Activated CD4-positive, alpha-beta T cell treated with anti-CD3 and anti-CD28 coated beads, Interleukin-2, amount 10 ng/mL, durations not matched to agents 7 days and 5 days (primary cell): ENCODE measurements around the gene CHAC2. TPM values are rescaled to one million over a fixed set of nuclear protein-coding genes. Genes with fewer than 3 reads are reported as not detected.
"Not testable (repeated sequence)": the region's sequence is repeated elsewhere in the genome, so short reads cannot be mapped to it uniquely, and the experiment has no call there.

Source experiments
- CTCF ChIA-PET: fragments of 350-600 bp; sonication (Branson Sonifier 250); formaldehyde crosslinking; loops from one replicate; lab custom pipeline; 2021; ENCODE audit warnings: antibody characterized with exemption; lab: Charles Lee
- POLR2A ChIA-PET: fragments of 350-600 bp; sonication (Branson Sonifier 250); formaldehyde crosslinking; loops from one replicate; lab custom pipeline; 2021; ENCODE audit warnings: antibody characterized with exemption; lab: Charles Lee
- DNase-seq: peaks from one replicate; pipeline ENCODE4 v3.0.0-alpha.2; 2020
- H3K27ac Mint-ChIP-seq: one replicate; pipeline ENCODE4 v1.8.0; 2021; ENCODE audit warnings: mild to moderate bottlenecking, moderate library complexity, mixed read lengths
- H3K27me3 Mint-ChIP-seq: one replicate; pipeline ENCODE4 v1.8.0; 2021; ENCODE audit warnings: mixed read lengths
- H3K36me3 Mint-ChIP-seq: one replicate; pipeline ENCODE4 v1.8.0; 2021; ENCODE audit warnings: low read depth, mixed read lengths
- H3K4me1 Mint-ChIP-seq: one replicate; pipeline ENCODE4 v1.8.0; 2021; ENCODE audit warnings: mixed read lengths
- H3K4me3 Mint-ChIP-seq: one replicate; pipeline ENCODE4 v1.8.0; 2021; ENCODE audit warnings: mild to moderate bottlenecking, moderate library complexity, mixed read lengths
- H3K9me3 Mint-ChIP-seq: one replicate; pipeline ENCODE4 v1.8.0; 2021; ENCODE audit warnings: mixed read lengths
- total RNA-seq, 2 experiments: library from RNA; stranded (reverse); gene quantifications; one replicate each; pipeline ENCODE4 v1.2.3, GENCODE V29; 2021

The CHAC2 gene
- total RNA-seq, 2 experiments from 2014 or later, result 12.3 to 12.6 TPM

DNA sequence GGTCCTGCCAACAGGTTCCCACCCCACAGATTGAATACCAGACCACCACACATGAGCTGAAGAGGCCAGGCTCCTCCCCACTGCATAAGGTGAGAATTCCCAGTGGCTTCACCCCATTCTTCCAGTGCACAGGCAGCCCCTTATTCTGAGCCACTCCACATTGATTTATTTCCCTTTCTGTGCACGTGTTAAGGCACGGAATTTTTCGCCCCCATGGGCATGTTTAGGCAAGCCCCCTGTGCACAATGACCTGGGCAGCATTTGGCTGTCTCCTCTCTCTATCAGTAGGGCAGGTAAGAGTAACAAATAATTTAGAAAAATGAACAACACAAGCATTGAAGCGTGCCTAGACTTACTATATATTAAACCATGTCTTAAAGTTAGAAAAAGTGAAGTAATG lies 15.2 kb upstream of the CHAC2 start:
- no peak for DNase-seq
- Mint-ChIP-seq H3K27me3 (no peaks in the 10 kb centered on the region), H3K4me1 (peaks cover 14% of the 10 kb centered on the region), H3K27ac (no peak overlapping the region), H3K9me3 (no peaks in the 10 kb centered on the region), H3K36me3 (peaks cover 35% of the 10 kb centered on the region), H3K4me3 (no peak overlapping the region)
- ChIA-PET POLR2A (no interaction called here), CTCF (interaction anchor here (1.1 kb wide), 1 partner anchor 16 kb away, joined by 3 read pairs; the partner anchor contains the start of gene CHAC2)

DNA sequence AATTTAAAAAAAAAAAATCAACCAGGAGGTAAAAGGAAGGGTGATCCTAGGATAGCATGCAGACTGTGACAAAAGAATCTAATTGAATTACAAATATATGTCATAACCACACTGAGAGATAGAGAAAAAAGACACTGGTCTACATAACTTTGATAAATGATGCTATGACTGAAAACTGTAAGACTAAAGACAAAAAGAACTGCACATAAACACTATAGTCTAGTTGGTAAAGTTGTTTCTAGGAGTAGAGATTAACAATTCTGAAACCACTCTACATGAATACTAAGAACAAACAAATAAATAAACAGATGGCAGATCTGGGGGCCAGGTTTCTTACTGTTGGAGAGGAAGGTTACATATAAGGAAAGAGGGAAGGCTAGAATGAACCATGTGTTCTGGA lies 14.6 kb upstream of the CHAC2 start:
- no peaks in the 10 kb centered on the region for H3K27me3 Mint-ChIP-seq

DNA sequence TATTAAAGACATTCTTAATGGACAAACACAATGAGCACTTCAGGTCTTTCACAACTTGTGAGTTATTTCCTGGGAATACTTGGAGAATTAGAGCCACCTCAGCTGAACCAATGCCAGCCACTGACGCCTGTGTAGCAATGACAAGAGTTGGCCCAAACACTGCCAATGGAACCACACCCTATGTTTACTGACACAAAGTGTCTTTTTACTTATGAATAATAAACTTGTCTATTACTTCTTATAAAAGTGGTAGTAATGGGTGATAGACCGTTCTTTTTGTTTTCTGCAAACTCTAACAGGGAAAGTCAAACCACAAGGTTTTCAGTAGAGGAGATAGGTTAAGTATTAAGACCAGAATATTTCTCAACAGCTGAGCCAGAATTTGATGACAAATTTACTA lies 12.5 kb upstream of the CHAC2 start:
- no peaks in the 10 kb centered on the region for H3K27me3 Mint-ChIP-seq
- H3K4me3 Mint-ChIP-seq, result no peak overlapping the region
- H3K36me3 Mint-ChIP-seq, result peaks cover 20% of the 10 kb centered on the region
- H3K9me3 Mint-ChIP-seq, result no peaks in the 10 kb centered on the region
- no peak overlapping the region for H3K27ac Mint-ChIP-seq
- peaks cover 14% of the 10 kb centered on the region for H3K4me1 Mint-ChIP-seq
- DNase-seq, result no peak
- ChIA-PET POLR2A (no interaction called here), CTCF (no interaction called here)

More for the DNA sequence above, 14.6 kb upstream of the CHAC2 start:
- no peaks in the 10 kb centered on the region for H3K9me3 Mint-ChIP-seq
- ChIA-PET CTCF (no interaction called here), POLR2A (no interaction called here)
- DNase-seq, result no peak
- peaks cover 14% of the 10 kb centered on the region for H3K4me1 Mint-ChIP-seq
- H3K36me3 Mint-ChIP-seq, result peaks cover 34% of the 10 kb centered on the region
- no peak overlapping the region for H3K4me3 Mint-ChIP-seq
- no peak overlapping the region for H3K27ac Mint-ChIP-seq

DNA sequence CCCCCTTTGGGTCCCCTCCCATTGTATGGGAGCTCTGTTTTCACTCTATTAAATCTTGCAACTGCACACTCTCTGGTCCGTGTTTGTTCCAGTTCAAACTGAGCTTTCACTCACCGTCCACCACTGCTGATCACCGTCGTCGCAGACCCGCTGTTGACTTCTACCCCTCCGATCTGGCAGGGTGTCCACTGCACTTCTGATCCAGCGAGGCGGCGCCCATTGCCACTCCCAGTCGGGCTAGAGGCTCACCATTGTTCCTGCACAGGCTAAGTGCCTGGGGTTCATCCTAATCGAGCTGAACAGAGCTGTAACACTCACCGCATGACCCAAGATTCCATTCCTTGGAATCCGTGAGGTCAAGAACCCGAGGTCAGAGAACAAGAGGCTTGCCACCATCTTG lies 11.0 kb upstream of the CHAC2 start:
- CTCF ChIA-PET, result interaction anchor here (0.6 to 1.8 kb wide), 2 partner anchors 56 to 1877 kb away, joined by 3 to 4 read pairs; no protein-coding TSS in a partner anchor
- H3K36me3 Mint-ChIP-seq, result peaks cover 16% of the 10 kb centered on the region
- no peak overlapping the region for H3K27ac Mint-ChIP-seq
- no peaks in the 10 kb centered on the region for H3K27me3 Mint-ChIP-seq
- H3K4me3 Mint-ChIP-seq, result no peak overlapping the region
- no peaks in the 10 kb centered on the region for H3K9me3 Mint-ChIP-seq
- DNase-seq, result no peak
- peaks cover 8% of the 10 kb centered on the region for H3K4me1 Mint-ChIP-seq
- POLR2A ChIA-PET, result interaction anchor here (0.6 kb wide), 1 partner anchor 11 kb away, joined by 3 read pairs; the partner anchor contains the start of gene CHAC2

DNA sequence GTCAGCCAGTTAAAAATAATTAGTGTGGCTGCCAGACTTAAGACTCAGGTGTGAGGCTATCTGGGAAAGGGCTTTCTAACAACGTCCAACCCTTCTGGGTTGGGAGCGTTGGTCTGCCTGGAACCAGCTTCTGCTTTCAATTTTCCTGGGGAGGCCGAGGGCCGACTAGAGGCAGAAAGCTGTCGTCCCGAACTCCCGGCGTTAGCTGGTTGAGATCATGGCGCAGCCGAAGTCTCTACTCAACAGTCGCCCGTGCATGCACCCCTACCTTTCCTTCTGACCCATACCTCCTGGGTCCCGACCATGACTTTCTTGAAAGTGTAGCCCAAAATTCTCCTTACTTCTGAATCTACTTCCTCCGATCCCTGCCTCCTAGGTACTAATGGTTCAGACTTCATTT lies 10.4 kb upstream of the CHAC2 start:
- not testable (repeated sequence) for H3K9me3 Mint-ChIP-seq

DNA sequence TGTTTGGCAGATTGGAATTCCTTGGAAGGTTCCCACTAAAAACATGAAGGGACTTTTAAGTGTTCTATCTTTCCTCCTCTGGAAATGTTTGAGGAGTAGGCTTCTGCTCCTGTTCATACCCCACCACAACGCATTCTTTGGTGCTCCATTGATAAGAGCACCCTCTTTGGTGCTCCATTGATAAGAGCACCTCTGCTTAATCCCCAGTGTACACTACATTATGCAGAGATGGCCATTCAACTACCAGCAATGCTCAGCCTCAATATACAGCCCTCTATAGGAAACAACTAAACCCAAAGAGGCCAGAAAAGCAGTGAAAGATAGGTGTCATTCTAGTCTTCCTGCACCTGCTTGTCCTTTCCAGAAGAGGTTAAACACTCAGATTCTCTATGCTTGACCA lies 1.8 kb upstream of the CHAC2 start:
- H3K27ac Mint-ChIP-seq, result peak overlapping the region; percentile 37
- H3K4me1 Mint-ChIP-seq, result peaks cover 35% of the 10 kb centered on the region
- no peaks in the 10 kb centered on the region for H3K9me3 Mint-ChIP-seq
- DNase-seq, result no peak
- ChIA-PET CTCF (no interaction called here), POLR2A (no interaction called here)
- no peaks in the 10 kb centered on the region for H3K27me3 Mint-ChIP-seq
- H3K4me3 Mint-ChIP-seq, result no peak overlapping the region
- H3K36me3 Mint-ChIP-seq, result peaks cover 26% of the 10 kb centered on the region

More for the DNA sequence above, 10.4 kb upstream of the CHAC2 start:
- H3K4me3 Mint-ChIP-seq, H3K27me3 Mint-ChIP-seq, H3K4me1 Mint-ChIP-seq, DNase-seq, H3K27ac Mint-ChIP-seq, POLR2A ChIA-PET: not testable (repeated sequence)
- H3K36me3 Mint-ChIP-seq, result peaks cover 19% of the 10 kb centered on the region
- CTCF ChIA-PET, result interaction anchor here (0.8 to 1.8 kb wide), 2 partner anchors 56 to 700 kb away, joined by 3 to 4 read pairs; no protein-coding TSS in a partner anchor

DNA sequence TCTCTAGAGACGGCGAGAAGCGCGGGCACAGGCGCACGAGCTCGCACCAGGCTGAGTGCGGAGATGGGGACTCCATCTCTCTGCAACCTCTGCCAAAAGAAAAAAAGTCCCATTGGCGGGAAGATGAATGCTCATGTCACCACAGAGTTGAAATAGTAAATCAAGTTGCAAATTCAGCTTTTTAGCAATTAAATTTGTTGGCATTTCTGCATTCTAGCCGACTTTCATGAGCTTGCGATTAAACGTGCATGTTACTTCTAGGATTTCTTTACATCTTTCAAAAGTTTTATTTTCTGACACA lies 588 bp downstream of the CHAC2 start:
- ChIA-PET POLR2A (interaction anchor here (0.9 to 1.1 kb wide), 2 partner anchors 12 to 210 kb away, joined by 3 to 5 read pairs; no protein-coding TSS in a partner anchor), CTCF (interaction anchor here (0.9 to 3.1 kb wide), 7 partner anchors 8 to 50 kb away, joined by 3 to 10 read pairs (median 7); no protein-coding TSS in a partner anchor)
- Mint-ChIP-seq H3K4me3 (peak overlapping the region; percentile 90), H3K9me3 (peaks cover 2% of the 10 kb centered on the region), H3K27me3 (no peaks in the 10 kb centered on the region), H3K4me1 (peaks cover 40% of the 10 kb centered on the region), H3K36me3 (peaks cover 27% of the 10 kb centered on the region), H3K27ac (peak overlapping the region; percentile 97)
- no peak for DNase-seq

DNA sequence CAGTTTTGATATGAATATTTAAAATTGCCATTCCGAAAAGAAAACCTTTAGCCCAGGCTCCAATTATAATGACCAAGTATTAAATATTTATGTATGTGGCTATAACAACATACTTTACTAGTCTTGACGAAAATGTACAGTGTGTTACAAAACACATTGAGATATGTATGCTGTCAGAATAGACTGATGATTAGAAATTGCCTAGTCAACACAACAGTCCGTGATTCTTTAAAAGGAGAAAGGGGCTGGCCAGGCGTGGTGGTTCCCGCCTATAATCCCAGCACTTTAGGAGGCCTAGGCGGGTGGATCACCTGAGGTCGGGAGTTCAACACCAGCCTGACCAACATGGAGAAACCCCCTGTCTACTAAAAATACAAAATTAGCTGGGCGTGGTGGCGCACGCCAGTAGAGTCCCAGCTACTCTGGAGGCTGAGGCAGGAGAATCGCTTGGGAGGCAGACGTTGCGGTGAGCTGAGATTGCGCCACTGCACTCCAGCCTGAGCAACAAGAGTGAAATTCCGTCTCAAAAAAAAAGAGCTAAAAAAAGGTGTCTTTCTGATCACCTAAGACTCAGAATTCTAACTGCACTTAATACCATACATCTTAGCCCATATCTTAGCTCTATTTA lies 1.8 kb downstream of the CHAC2 start:
- Mint-ChIP-seq H3K27ac (peak overlapping the region; percentile 22), H3K9me3 (peaks cover 2% of the 10 kb centered on the region), H3K36me3 (peaks cover 26% of the 10 kb centered on the region), H3K4me1 (peaks cover 43% of the 10 kb centered on the region), H3K4me3 (peak overlapping the region; percentile 90), H3K27me3 (no peaks in the 10 kb centered on the region)
- no peak for DNase-seq
- POLR2A ChIA-PET, result no interaction called here
- CTCF ChIA-PET, result interaction anchor here (0.6 to 3.1 kb wide), 3 partner anchors 11 to 793 kb away, joined by 3 to 9 read pairs (median 3); no protein-coding TSS in a partner anchor

DNA sequence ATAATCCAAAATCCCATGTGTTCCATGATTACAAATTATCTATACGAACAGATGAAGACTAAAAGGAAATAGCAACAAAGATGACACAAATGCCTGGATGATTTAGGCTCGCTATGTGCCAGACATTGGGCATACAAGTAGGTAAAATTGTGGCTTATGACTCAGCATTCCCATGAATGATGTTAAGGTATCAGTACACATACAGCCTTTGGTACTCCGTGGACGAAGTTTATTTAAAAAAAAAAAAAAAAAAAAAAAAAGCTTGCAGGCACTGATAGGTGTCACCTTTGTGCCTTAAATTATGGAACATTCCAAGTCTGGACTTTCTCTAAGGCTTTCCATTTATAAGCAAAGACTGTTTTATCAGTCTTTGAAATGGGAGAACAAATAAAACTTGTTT lies 2.7 kb downstream of the CHAC2 start:
- Mint-ChIP-seq H3K4me1 (peaks cover 43% of the 10 kb centered on the region), H3K36me3 (peaks cover 26% of the 10 kb centered on the region), H3K27ac (no peak overlapping the region), H3K27me3 (no peaks in the 10 kb centered on the region), H3K4me3 (no peak overlapping the region), H3K9me3 (peaks cover 2% of the 10 kb centered on the region)
- POLR2A ChIA-PET, result no interaction called here
- DNase-seq, result no peak
- CTCF ChIA-PET, result interaction anchor here (0.6 kb wide), 3 partner anchors 52 to 792 kb away, joined by 3 to 4 read pairs (median 3); no protein-coding TSS in a partner anchor

DNA sequence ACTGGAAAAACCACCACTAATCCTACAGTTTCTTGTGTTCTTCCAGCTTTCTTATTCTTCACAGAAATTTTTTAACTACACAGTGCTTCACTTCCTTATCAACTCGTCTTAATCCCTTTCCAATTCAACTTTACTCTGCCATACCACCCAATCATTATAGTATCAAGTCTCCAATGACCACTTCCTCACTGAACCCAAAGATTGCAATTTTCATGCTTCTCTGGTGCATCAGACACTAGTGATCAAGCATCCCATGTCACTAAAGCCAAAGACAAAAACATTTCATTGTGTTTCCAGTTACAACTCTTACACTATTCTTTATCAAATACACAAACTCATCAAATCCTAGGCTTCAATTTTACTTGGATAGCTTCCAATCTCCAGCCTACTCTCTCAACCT lies 9.5 kb downstream of the CHAC2 start:
- POLR2A ChIA-PET, result no interaction called here
- peaks cover 19% of the 10 kb centered on the region for H3K4me1 Mint-ChIP-seq
- H3K27me3 Mint-ChIP-seq, result no peaks in the 10 kb centered on the region
- peaks cover 52% of the 10 kb centered on the region for H3K36me3 Mint-ChIP-seq
- no peak for DNase-seq
- peaks cover 2% of the 10 kb centered on the region for H3K9me3 Mint-ChIP-seq
- H3K4me3 Mint-ChIP-seq, result no peak overlapping the region
- peak overlapping the region; percentile 0 for H3K27ac Mint-ChIP-seq
- CTCF ChIA-PET, result no interaction called here

DNA sequence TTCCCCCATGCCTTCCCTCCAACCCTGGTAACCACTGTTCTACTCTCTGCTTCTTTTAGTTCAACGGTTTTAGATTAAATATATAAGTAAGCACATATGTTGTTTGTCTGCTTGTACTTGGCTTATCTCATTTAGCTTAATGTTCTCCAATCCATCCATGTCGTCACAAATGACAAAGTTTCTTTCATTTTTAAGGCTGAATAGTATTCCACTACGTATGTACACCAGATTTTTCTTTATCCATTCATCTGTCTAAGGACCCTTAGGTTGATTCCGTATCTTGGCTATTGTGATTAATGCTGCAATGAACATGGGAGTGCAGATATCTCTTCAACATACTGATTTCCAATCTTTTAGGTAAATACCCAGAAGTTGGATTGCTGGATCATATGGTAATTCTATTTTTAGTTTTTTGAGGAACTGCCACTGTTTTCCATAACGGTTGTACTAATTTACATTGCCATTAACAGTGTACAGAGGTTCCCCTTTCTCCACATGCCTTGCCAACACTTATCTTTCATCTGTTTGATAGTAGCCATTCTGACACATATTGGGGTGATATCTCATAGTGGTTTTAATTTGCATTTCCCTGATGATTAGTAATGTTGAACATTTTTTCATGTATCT lies 11.0 kb downstream of the CHAC2 start:
- CTCF ChIA-PET, result no interaction called here
- Mint-ChIP-seq H3K9me3 (no peaks in the 10 kb centered on the region), H3K4me3 (no peak overlapping the region), H3K27me3 (no peaks in the 10 kb centered on the region), H3K4me1 (peaks cover 22% of the 10 kb centered on the region), H3K27ac (no peak overlapping the region), H3K36me3 (peaks cover 49% of the 10 kb centered on the region)
- POLR2A ChIA-PET, result no interaction called here
- DNase-seq, result no peak

DNA sequence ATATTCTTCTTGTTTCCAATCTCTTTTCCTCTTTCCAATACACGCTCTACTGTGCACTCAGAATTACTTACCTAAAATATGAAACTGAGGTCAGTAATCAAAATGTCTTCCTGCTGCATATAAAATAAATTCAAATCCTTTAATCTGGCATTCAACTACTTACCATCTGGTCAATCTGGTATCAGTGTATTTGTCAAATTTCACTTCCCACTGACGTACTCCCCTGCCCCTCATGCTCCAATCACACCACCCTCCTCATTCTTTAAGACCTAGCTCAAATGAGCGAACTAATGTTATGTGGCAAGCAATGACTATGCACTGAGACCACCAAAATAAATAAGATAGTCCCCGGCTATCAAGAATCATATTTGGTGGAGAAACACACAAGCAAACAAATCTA lies 12.5 kb downstream of the CHAC2 start:
- no peaks in the 10 kb centered on the region for H3K9me3 Mint-ChIP-seq
- H3K27me3 Mint-ChIP-seq, result no peaks in the 10 kb centered on the region
- no peak overlapping the region for H3K4me3 Mint-ChIP-seq
- H3K27ac Mint-ChIP-seq, result peak overlapping the region; percentile 17
- POLR2A ChIA-PET, result no interaction called here
- peaks cover 31% of the 10 kb centered on the region for H3K4me1 Mint-ChIP-seq
- DNase-seq, result no peak
- CTCF ChIA-PET, result interaction anchor here (0.6 to 2.6 kb wide), 4 partner anchors 12 to 1263 kb away, joined by 3 to 9 read pairs (median 4); partner anchors contain the start of gene CHAC2
- peaks cover 43% of the 10 kb centered on the region for H3K36me3 Mint-ChIP-seq

DNA sequence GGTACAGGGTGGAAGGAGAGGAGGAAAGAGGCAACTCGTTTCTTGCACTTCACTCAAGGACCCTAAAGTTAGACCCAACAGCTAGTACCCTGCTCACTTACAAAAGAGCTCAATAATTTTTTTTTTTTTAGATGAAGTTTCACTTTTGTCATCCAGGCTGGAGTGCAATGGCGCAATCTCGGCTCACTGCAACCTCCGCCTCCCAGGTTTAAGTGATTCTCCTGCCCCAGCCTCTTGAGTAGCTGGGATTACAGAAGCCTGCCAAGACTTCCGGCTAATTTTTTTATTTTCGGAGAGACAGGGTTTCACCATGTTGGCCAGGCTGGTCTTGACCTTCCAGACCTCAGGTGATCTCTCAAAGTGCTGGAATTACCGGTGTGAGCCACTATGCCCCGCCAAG lies 15.1 kb downstream of the CHAC2 start:
- no peak for DNase-seq
- Mint-ChIP-seq H3K36me3 (peaks cover 33% of the 10 kb centered on the region), H3K4me1 (peaks cover 31% of the 10 kb centered on the region), H3K27ac (no peak overlapping the region), H3K27me3 (no peaks in the 10 kb centered on the region), H3K9me3 (no peaks in the 10 kb centered on the region), H3K4me3 (no peak overlapping the region)
- POLR2A ChIA-PET, result no interaction called here
- CTCF ChIA-PET, result interaction anchor here (0.6 to 0.7 kb wide), 2 partner anchors 83 to 382 kb away, joined by 3 to 4 read pairs; no protein-coding TSS in a partner anchor
